Mesodermal cell (in vitro differentiated cells): Measurements from ENCODE around the gene BEAN1.
"Not testable (repeated sequence)": the region's sequence is repeated elsewhere in the genome, so short reads cannot be mapped to it uniquely, and the experiment has no call there.

Experiments used
- H3K27ac ChIP-seq: 2 replicates; pipeline ENCODE4 v1.7.0; 2013; ENCODE audit warnings: mild to moderate bottlenecking, low read depth, low read length, moderate library complexity; ENCODE audit not compliant: severe bottlenecking
- H3K36me3 ChIP-seq: 2 replicates; pipeline ENCODE4 v1.7.1; 2013; ENCODE audit warnings: mild to moderate bottlenecking, low read length, moderate library complexity; ENCODE audit not compliant: control insufficient read depth, insufficient read depth
- H3K4me1 ChIP-seq: one replicate; pipeline ENCODE4 v1.7.1; 2013; ENCODE audit warnings: mild to moderate bottlenecking, low read length; ENCODE audit not compliant: insufficient read depth, control insufficient read depth, poor library complexity, severe bottlenecking
- H3K4me3 ChIP-seq: 2 replicates; pipeline ENCODE4 v1.7.0; 2013; ENCODE audit warnings: low read length, control low read depth, mild to moderate bottlenecking; ENCODE audit not compliant: insufficient read depth, poor library complexity, severe bottlenecking; ENCODE audit errors: extremely low read depth
- H3K9me3 ChIP-seq: 2 replicates; pipeline ENCODE4 v1.7.1; 2013; ENCODE audit warnings: mild to moderate bottlenecking, low read length, moderate library complexity; ENCODE audit not compliant: control insufficient read depth
- WGBS, 2 experiments: methylation state at CpG; one replicate each; pipeline ENCODE4 v1.1.5; 2013; ENCODE audit warnings: missing lambda C conversion rate in 2 of 2; ENCODE audit not compliant: insufficient coverage in 2 of 2; 5-methylcytosine and 5-hydroxymethylcytosine counted together

BEAN1 gene

GRCh38 chr16:66460703-66461102 lies 33.6 kb downstream of the BEAN1 start:
- 100% methylated on average over 1 of the region's 1 CpG for WGBS, 2 experiments

DNA sequence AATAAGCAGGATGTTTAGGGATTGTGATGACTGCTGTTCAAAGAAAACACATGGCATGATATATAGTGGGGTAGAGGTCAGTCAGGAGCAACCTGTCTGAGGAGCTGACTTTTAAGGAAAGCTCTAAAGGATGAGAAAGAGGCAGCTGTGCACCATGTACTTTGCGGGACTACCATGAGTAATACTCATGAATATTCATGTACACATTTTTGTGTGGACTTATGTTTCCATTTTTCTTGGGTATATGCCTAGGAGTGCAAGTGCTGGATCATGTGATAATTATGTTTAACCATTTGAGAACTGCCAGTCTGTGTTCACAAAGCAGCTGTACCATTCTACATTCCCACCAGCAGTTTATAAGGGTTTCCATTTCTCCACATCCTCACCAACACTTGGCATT lies 35.8 kb downstream of the BEAN1 start:
- H3K36me3 ChIP-seq = no peaks in the 10 kb centered on the region
- no peak overlapping the region for H3K27ac ChIP-seq
- H3K4me3 ChIP-seq = no peak overlapping the region
- no peaks in the 10 kb centered on the region for H3K9me3 ChIP-seq
- no CpG with 5 or more reads among the region's 1 CpG for WGBS, 2 experiments
- no peaks in the 10 kb centered on the region for H3K4me1 ChIP-seq

More at GRCh38 chr16:66460703-66461102, 33.6 kb downstream of the BEAN1 start:
- H3K36me3 ChIP-seq = no peaks in the 10 kb centered on the region
- no peak overlapping the region for H3K4me3 ChIP-seq
- H3K4me1 ChIP-seq = peaks cover 6% of the 10 kb centered on the region
- no peaks in the 10 kb centered on the region for H3K9me3 ChIP-seq
- no peak overlapping the region for H3K27ac ChIP-seq

GRCh38 chr16:66465946-66466345 lies 38.9 kb downstream of the BEAN1 start:
- not testable (repeated sequence) for H3K4me1 ChIP-seq, H3K27ac ChIP-seq, H3K4me3 ChIP-seq, H3K9me3 ChIP-seq, H3K36me3 ChIP-seq
- WGBS, 2 experiments = 93 to 97% methylated on average over 5 to 6 of the region's 6 CpGs

DNA sequence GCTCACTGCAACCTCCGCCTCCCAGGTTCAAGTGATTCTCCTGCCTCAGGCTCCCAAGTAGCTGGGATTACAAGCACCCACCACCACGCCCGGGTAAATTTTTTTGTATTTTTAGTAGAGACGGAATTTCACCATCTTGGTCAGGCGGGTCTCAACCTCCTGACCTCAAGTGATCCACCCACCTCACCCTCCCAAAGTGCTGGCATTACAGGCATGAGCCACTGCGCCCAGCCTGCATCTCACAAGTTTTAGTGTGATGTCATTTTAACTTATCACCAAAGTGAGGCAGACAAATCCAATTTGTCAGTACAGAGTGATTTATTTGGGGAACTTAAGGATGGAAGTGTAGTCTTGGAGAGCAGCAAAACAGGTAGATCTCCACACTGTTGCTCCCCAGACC lies 39.5 kb downstream of the BEAN1 start:
- H3K4me3 ChIP-seq, H3K27ac ChIP-seq, H3K9me3 ChIP-seq, H3K36me3 ChIP-seq, H3K4me1 ChIP-seq: not testable (repeated sequence)
- 81% methylated on average over 3 of the region's 6 CpGs; no CpG with 5 or more reads in 1 of the 2 experiments for WGBS, 2 experiments

- Histone ChIP-seq H3K9me3 (no peaks in the 10 kb centered on the region), H3K4me1 (peaks cover 8% of the 10 kb centered on the region), H3K4me3 (no peak overlapping the region), H3K27ac (no peak overlapping the region), H3K36me3 (no peaks in the 10 kb centered on the region)
- WGBS, 2 experiments = 93 to 100% methylated on average over 2 to 5 of the region's 5 CpGs
Observed at GRCh38 chr16:66467611-66468010, 40.5 kb downstream of the BEAN1 start.

GRCh38 chr16:66468321-66468965 lies 41.3 kb downstream of the BEAN1 start:
- no peak overlapping the region for H3K27ac ChIP-seq
- peaks cover 8% of the 10 kb centered on the region for H3K4me1 ChIP-seq
- H3K36me3 ChIP-seq = no peaks in the 10 kb centered on the region
- H3K4me3 ChIP-seq = no peak overlapping the region
- 82 to 88% methylated on average over 10 to 11 of the region's 11 CpGs for WGBS, 2 experiments
- no peaks in the 10 kb centered on the region for H3K9me3 ChIP-seq

GRCh38 chr16:66469291-66469946 lies 42.3 kb downstream of the BEAN1 start:
- Histone ChIP-seq H3K4me1 (peaks cover 8% of the 10 kb centered on the region), H3K36me3 (no peaks in the 10 kb centered on the region), H3K27ac (no peak overlapping the region), H3K4me3 (no peak overlapping the region), H3K9me3 (no peaks in the 10 kb centered on the region)
- 94 to 98% methylated on average over 9 to 12 of the region's 26 CpGs for WGBS, 2 experiments

DNA sequence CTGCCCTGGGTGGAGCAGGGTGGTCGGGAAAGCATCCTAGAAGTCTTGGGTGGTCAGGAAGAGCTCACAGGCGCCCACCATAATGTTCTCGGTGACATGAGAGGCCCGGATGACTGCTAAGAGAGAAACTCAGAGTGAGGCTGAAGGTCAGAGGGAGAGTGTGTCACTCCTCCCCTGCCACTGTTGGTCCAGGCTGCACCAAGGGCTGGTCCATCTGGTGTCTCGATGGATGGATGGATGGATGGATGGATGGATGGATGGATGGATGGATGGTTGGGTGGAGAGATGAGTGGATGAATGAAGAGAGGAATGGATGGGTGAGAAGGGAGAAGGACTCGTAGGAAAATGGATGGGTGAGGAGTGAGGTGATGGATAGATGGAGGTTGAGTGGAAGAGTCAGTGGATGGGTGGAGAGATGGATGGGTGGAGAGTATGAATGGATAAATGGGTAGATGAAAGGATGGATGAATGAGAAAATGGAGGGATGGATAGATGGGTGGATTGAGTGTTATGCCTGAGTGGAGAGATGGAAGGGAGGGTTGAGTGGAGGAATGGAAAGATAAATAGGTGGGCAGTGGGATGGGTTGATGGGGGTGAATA lies 43.0 kb downstream of the BEAN1 start:
- H3K9me3 ChIP-seq = no peaks in the 10 kb centered on the region
- WGBS, 2 experiments = 95 to 99% methylated on average over 4 to 5 of the region's 6 CpGs
- H3K4me3 ChIP-seq = no peak overlapping the region
- no peak overlapping the region for H3K27ac ChIP-seq
- H3K4me1 ChIP-seq = peaks cover 8% of the 10 kb centered on the region
- H3K36me3 ChIP-seq = no peaks in the 10 kb centered on the region

- Histone ChIP-seq H3K36me3 (no peaks in the 10 kb centered on the region), H3K9me3 (no peaks in the 10 kb centered on the region), H3K4me3 (no peak overlapping the region), H3K4me1 (peaks cover 8% of the 10 kb centered on the region), H3K27ac (no peak overlapping the region)
- 88 to 100% methylated on average over 1 of the region's 2 CpGs for WGBS, 2 experiments
Observed at GRCh38 chr16:66470556-66470955, 43.5 kb downstream of the BEAN1 start.

DNA sequence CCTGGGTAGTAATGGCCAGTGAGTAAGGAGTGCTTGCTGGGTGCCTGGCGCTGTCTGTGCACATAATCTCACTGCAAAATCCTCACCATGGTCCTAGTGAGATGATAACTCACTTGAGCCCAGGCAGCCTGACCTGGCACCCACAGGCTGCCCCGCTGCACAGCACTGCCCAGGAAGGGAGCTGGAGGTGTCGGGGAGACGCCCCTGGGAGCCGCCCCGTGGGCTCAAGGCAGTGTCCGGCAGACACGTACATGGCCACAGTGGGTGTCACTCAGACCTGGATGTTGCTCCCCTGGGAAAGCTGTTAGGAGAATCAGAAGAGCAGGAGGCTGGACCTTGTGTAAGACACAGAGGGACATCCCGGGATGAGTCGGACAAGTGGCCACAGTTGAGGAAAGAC lies 44.2 kb downstream of the BEAN1 start:
- H3K4me1 ChIP-seq = peaks cover 8% of the 10 kb centered on the region
- H3K9me3 ChIP-seq = no peaks in the 10 kb centered on the region
- 93 to 100% methylated on average over 4 to 9 of the region's 10 CpGs for WGBS, 2 experiments
- no peak overlapping the region for H3K27ac ChIP-seq
- H3K4me3 ChIP-seq = no peak overlapping the region
- H3K36me3 ChIP-seq = no peaks in the 10 kb centered on the region
